ENCODE measurements around the gene ABHD6. TPM values are rescaled to one million over a fixed set of nuclear protein-coding genes. Genes with fewer than 3 reads are reported as not detected.

ABHD6 gene
- total RNA-seq, 1 experiment from 2014 or later = 2.2 TPM

DNA sequence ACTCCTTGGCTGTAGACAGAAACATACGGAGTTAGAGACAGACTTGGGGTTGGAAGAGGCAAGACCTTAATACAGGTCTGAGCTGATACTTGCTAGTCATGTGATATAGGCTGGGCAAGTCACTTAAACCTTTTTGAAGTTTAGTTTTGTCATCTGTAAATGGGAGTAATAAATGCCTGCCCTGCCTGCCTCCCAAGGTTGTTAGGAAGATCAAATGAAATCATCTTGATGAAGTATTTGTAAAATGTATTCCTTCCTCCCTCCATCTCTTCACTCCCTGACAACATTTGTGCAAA lies 98.0 kb downstream of the ABHD6 start:
- no peak overlapping the region for H4K8ac ChIP-seq (replicated peaks; ENCODE audit: insufficient read length, low read depth, low read length)
- no peak for DNase-seq
- no peak overlapping the region for H3K4ac ChIP-seq (ENCODE audit: low read depth, low read length)
- no peak overlapping the region for H3K4me3 Mint-ChIP-seq
- no peak overlapping the region for H2BK120ac ChIP-seq (ENCODE audit: low read depth, low read length, poor library complexity, severe bottlenecking)
- no peak overlapping the region for H3K4me2 ChIP-seq (ENCODE audit: insufficient read depth, insufficient read length, low read length)
- H3K27ac ChIP-seq (ENCODE audit: insufficient read length, low read depth, low read length) = no peak overlapping the region
- H2BK15ac ChIP-seq (ENCODE audit: low read depth, low read length) = no peak overlapping the region
- H3K4me1 Mint-ChIP-seq = peaks cover 10 to 23% of the 10 kb centered on the region in 2 experiments
- H3K27me3 ChIP-seq (ENCODE audit: insufficient read depth, low read length) = no peaks in the 10 kb centered on the region; the same call in 1 of the 2 replicates
- no peak overlapping the region for H4K91ac ChIP-seq (ENCODE audit: insufficient read length, low read depth, low read length)
- no peak overlapping the region for H3K27ac Mint-ChIP-seq
- H2AK5ac ChIP-seq (ENCODE audit: insufficient read length, low read length) = no peak overlapping the region
- H3K9me3 Mint-ChIP-seq = no peaks in the 10 kb centered on the region
- no peaks in the 10 kb centered on the region for H3K9me3 ChIP-seq (ENCODE audit: control insufficient read depth, low read depth, low read length)
- H3K79me2 ChIP-seq (ENCODE audit: insufficient read depth, low read length) = no peaks in the 10 kb centered on the region
- H3K18ac ChIP-seq (ENCODE audit: insufficient read length, low read depth, low read length) = no peak overlapping the region
- no peak overlapping the region for H4K5ac ChIP-seq (ENCODE audit: insufficient read length, low read depth, low read length)
- H3K23me2 ChIP-seq (ENCODE audit: insufficient read length, low read depth, low read length, poor library complexity, severe bottlenecking) = peaks cover 4% of the 10 kb centered on the region
- H3K9ac ChIP-seq (ENCODE audit: extremely low read depth, insufficient read length, low read length) = no peak overlapping the region
- H2AFZ ChIP-seq (ENCODE audit: low read length) = no peak overlapping the region
- no peak overlapping the region for H2BK12ac ChIP-seq (ENCODE audit: insufficient read length, low read depth, low read length)
- no peak overlapping the region for H3T11ph ChIP-seq (ENCODE audit: low read length)
- no peak overlapping the region for H2BK5ac ChIP-seq (ENCODE audit: insufficient read length, low read length)
- no peaks in the 10 kb centered on the region for H3K36me3 Mint-ChIP-seq (ENCODE audit: insufficient read depth in 1 of 3, low read depth in 3 of 3)
- WGBS (ENCODE audit: extremely low coverage, insufficient read length, low lambda C conversion rate) = no CpG with 5 or more reads among the region's 1 CpG
- H3K27me3 Mint-ChIP-seq (ENCODE audit: low read depth) = peaks cover 37% of the 10 kb centered on the region
- H3K4me1 ChIP-seq (ENCODE audit: insufficient read depth, low read length) = no peaks in the 10 kb centered on the region; the same call in 1 of the 2 replicates
- no peaks in the 10 kb centered on the region for H3K79me1 ChIP-seq (ENCODE audit: insufficient read depth, low read depth, low read length, poor library complexity, severe bottlenecking)
- H2BK20ac ChIP-seq (ENCODE audit: low read depth, low read length, poor library complexity, severe bottlenecking) = no peak overlapping the region
- no peak overlapping the region for H3K56ac ChIP-seq (ENCODE audit: insufficient read length, low read depth, low read length)
- no peak overlapping the region for H3K14ac ChIP-seq (ENCODE audit: insufficient read depth, low read length)
- TF ChIP-seq, protein P1, sequence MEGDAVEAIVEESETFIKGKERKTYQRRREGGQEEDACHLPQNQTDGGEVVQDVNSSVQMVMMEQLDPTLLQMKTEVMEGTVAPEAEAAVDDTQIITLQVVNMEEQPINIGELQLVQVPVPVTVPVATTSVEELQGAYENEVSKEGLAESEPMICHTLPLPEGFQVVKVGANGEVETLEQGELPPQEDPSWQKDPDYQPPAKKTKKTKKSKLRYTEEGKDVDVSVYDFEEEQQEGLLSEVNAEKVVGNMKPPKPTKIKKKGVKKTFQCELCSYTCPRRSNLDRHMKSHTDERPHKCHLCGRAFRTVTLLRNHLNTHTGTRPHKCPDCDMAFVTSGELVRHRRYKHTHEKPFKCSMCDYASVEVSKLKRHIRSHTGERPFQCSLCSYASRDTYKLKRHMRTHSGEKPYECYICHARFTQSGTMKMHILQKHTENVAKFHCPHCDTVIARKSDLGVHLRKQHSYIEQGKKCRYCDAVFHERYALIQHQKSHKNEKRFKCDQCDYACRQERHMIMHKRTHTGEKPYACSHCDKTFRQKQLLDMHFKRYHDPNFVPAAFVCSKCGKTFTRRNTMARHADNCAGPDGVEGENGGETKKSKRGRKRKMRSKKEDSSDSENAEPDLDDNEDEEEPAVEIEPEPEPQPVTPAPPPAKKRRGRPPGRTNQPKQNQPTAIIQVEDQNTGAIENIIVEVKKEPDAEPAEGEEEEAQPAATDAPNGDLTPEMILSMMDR (conservative IDR thresholded peaks at IDR 0.05) = no peak
- no peaks in the 10 kb centered on the region for H4K20me1 ChIP-seq (ENCODE audit: control insufficient read depth, insufficient read depth, insufficient read length)
- no peak overlapping the region for H3K23ac ChIP-seq (ENCODE audit: insufficient read length, low read depth, low read length)

All from H9 (cell line).